OCI-LY7 (cell line): Measurements from ENCODE around the gene ANKS6.

Source experiments
- EZH2phosphoT487 ChIP-seq: fragments of 200-600 bp; sonication (generic); IDR thresholded peaks from 2 replicates; pipeline ENCODE4 v1.6.1; 2018; ENCODE audit warnings: low read depth, borderline replicate concordance, mild to moderate bottlenecking, mixed run types, antibody characterized with exemption, low read length, moderate library complexity, mixed read lengths
- TF ChIP-seq, protein P1 (sequence below): fragments of 200-600 bp; sonication (generic); conservative IDR thresholded peaks from 2 replicates; pipeline ENCODE4 v1.5.1; 2014; ENCODE audit warnings: mild to moderate bottlenecking, antibody characterized with exemption, low read length, moderate library complexity, mixed read lengths

DNA sequence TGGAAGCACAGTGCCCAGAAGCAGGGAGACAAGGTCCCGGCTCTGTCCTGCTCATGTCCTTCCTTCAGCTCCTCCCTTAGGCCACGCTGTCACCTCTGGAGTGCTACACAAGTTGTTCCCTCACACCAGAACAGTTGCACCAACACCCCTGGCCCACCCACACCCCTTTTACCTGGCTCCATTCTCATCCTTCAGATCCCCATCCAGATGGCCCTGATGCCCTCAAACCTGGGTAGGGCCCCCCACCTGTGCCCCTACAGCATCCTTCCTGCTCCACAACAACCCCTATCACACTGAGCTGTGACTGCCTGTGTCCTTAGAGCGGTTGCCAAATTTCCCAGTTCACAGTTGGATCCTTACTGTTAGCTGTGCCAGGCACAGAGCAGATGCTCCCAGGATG lies 29.2 kb downstream of the ANKS6 start:
- TF ChIP-seq, protein P1, sequence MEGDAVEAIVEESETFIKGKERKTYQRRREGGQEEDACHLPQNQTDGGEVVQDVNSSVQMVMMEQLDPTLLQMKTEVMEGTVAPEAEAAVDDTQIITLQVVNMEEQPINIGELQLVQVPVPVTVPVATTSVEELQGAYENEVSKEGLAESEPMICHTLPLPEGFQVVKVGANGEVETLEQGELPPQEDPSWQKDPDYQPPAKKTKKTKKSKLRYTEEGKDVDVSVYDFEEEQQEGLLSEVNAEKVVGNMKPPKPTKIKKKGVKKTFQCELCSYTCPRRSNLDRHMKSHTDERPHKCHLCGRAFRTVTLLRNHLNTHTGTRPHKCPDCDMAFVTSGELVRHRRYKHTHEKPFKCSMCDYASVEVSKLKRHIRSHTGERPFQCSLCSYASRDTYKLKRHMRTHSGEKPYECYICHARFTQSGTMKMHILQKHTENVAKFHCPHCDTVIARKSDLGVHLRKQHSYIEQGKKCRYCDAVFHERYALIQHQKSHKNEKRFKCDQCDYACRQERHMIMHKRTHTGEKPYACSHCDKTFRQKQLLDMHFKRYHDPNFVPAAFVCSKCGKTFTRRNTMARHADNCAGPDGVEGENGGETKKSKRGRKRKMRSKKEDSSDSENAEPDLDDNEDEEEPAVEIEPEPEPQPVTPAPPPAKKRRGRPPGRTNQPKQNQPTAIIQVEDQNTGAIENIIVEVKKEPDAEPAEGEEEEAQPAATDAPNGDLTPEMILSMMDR, result no peak
- TF ChIP-seq EZH2phosphoT487, result no peak
